Activated CD4-positive, alpha-beta T cell treated with anti-CD3 and anti-CD28 coated beads for 36 hours (primary cell): ENCODE results near the gene TMEM178A. TPM values are rescaled to one million over a fixed set of nuclear protein-coding genes. Genes with fewer than 3 reads are reported as not detected.
A peak's percentile ranks its signal among the peaks of the same experiment; 100 is the strongest.

Source experiments
- ATAC-seq: fragments of 200-7000 bp; cut with Tn5 transposase; one replicate; pipeline ENCODE4 v1.10.0; 2021; ENCODE audit warnings: mild to moderate bottlenecking, moderate library complexity
- CTCF ChIA-PET: fragments of 350-600 bp; sonication (Branson Sonifier 250); formaldehyde crosslinking; loops from one replicate; lab custom pipeline; 2021; ENCODE audit warnings: antibody characterized with exemption; lab: Charles Lee
- POLR2A ChIA-PET: fragments of 350-600 bp; sonication (Branson Sonifier 250); formaldehyde crosslinking; loops from one replicate; lab custom pipeline; 2021; ENCODE audit warnings: antibody characterized with exemption, inconsistent platforms; lab: Charles Lee
- DNase-seq: peaks from one replicate; pipeline ENCODE4 v3.0.0-alpha.2; 2020
- H3K27ac Mint-ChIP-seq: one replicate; pipeline ENCODE4 v1.8.0; 2021; ENCODE audit warnings: mixed read lengths
- H3K27me3 Mint-ChIP-seq: one replicate; pipeline ENCODE4 v1.8.0; 2021; ENCODE audit warnings: mixed read lengths
- H3K36me3 Mint-ChIP-seq: one replicate; pipeline ENCODE4 v1.8.0; 2021; ENCODE audit warnings: low read depth, mixed read lengths
- H3K4me1 Mint-ChIP-seq: one replicate; pipeline ENCODE4 v1.8.0; 2021; ENCODE audit warnings: mixed read lengths
- H3K4me3 Mint-ChIP-seq: one replicate; pipeline ENCODE4 v1.8.0; 2021; ENCODE audit warnings: mild to moderate bottlenecking, moderate library complexity, mixed read lengths
- H3K9me3 Mint-ChIP-seq: one replicate; pipeline ENCODE4 v1.8.0; 2021; ENCODE audit warnings: low read depth, mixed read lengths
- intact Hi-C, 2 experiments: fragments of 100-400 bp; cut with DNase I in 1 of 2; cut with micrococcal nuclease in 1 of 2; formaldehyde crosslinking; loops; one replicate each; pipeline versions ENCODE4 v1.14.2 to v1.15.1; 2022 to 2024; cut with DNase I, micrococcal nuclease
- total RNA-seq, 2 experiments: library from RNA; stranded (reverse); gene quantifications; one replicate each; pipeline ENCODE4 v1.2.3, GENCODE V29; 2021

TMEM178A gene
- total RNA-seq, 2 experiments from 2014 or later: 0.21 to 0.39 TPM

DNA sequence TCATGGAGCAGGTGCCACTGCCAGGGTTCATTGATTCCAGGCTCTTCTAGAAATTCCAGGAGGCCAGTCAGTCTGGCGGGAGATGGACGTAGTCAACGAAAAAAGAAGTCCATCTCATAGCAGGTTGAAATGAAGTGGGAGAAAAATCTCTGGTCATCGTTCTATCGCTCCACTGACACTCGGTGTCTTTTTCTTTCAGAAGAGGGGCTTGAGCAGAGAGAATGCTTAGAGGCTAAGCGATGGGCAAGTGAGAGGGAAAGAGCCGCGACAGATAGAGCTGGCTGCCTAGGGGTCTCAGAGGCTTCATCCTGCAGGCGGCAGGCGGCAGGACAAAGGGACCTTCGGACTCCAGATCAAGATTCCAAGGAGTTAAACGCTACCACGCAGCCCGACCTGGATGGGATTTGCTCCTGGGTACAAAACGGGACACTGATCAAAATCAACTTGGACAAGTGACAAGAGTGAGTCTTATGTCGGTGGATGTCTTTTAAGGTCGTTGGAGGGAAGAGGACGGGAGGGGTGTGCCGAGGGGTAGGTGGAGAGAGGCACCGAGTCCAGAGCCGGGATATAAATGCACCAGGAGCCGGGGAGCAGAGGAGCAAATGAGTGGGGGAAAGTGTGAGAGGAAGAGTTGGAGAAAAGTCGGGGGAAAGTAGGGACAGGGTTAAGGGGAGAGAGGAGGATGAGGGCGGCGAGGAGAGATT is 677 bp upstream of the TMEM178A start:
- no peaks in the 10 kb centered on the region for H3K36me3 Mint-ChIP-seq
- no peak overlapping the region for H3K4me3 Mint-ChIP-seq
- ATAC-seq (no peak), DNase-seq (no peak)
- peaks cover 50% of the 10 kb centered on the region for H3K27me3 Mint-ChIP-seq
- H3K4me1 Mint-ChIP-seq: peaks cover 9% of the 10 kb centered on the region
- H3K9me3 Mint-ChIP-seq: no peaks in the 10 kb centered on the region
- intact Hi-C loops: no loop called here
- POLR2A ChIA-PET: no interaction called here
- H3K27ac Mint-ChIP-seq: no peak overlapping the region
- CTCF ChIA-PET: no interaction called here

GRCh38 chr2:39666491-39667101 is 879 bp downstream of the TMEM178A start:
- Mint-ChIP-seq H3K36me3 (no peaks in the 10 kb centered on the region), H3K27me3 (peaks cover 49% of the 10 kb centered on the region), H3K9me3 (no peaks in the 10 kb centered on the region), H3K4me1 (peaks cover 9% of the 10 kb centered on the region), H3K4me3 (peak overlapping the region; percentile 67), H3K27ac (no peak overlapping the region)
- no peak for DNase-seq
- POLR2A ChIA-PET: no interaction called here
- ATAC-seq: no peak
- intact Hi-C loops: no loop called here
- CTCF ChIA-PET: interaction anchor here (1.4 kb wide), 1 partner anchor 46 kb away, joined by 4 read pairs; no protein-coding TSS in a partner anchor

DNA sequence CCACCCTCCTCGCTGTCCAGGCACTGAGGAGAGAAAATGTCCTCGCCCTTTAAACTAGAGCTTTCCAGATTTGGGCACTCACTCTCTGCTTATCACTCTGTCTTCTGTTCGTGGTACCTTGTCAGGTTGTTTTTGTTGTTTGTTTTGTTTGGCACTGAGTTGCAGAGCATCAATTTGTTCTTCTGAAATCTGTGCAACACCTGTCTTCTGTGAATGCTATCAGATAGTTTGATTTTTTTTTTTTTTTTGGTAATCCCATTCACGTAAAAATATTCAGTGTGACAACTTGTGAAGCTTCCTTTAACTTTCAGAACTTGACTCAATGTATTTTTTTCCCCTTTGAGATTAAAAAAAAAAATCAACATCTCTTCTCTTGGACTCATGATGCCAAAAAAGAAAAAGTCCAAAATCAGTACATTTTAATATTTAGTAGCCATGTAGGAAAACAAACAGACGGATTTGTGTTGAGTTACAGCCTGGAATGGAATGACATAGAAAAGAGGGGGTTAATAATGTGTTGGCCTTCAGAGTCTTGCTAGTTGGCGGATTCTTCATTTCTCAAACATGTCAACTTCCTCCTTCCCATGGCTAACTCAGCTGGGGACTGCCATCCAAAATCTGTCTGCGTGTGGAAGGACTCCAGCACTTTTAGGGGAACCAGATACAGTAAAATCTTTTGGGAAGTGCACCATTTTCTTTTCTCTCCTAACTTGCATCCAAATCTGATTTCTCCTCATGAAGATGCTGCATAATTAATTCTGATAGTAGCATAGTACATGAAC is 1.6 kb downstream of the TMEM178A start:
- no peak overlapping the region for H3K4me3 Mint-ChIP-seq
- POLR2A ChIA-PET: no interaction called here

GRCh38 chr2:39667886-39668276 is 2.2 kb downstream of the TMEM178A start:
- Mint-ChIP-seq H3K4me3 (no peak overlapping the region), H3K27me3 (peaks cover 57% of the 10 kb centered on the region), H3K4me1 (peaks cover 9% of the 10 kb centered on the region), H3K27ac (no peak overlapping the region), H3K36me3 (no peaks in the 10 kb centered on the region), H3K9me3 (no peaks in the 10 kb centered on the region)
- ATAC-seq (no peak), DNase-seq (no peak)
- POLR2A ChIA-PET: no interaction called here
- CTCF ChIA-PET: interaction anchor here (0.6 to 1.5 kb wide), 3 partner anchors 9 to 618 kb away, joined by 3 to 4 read pairs (median 3); no protein-coding TSS in a partner anchor
- intact Hi-C loops: no loop called here

More for the DNA sequence above, 1.6 kb downstream of the TMEM178A start:
- H3K9me3 Mint-ChIP-seq: no peaks in the 10 kb centered on the region
- no peak overlapping the region for H3K27ac Mint-ChIP-seq
- CTCF ChIA-PET: interaction anchor here (0.6 to 1.5 kb wide), 3 partner anchors 10 to 617 kb away, joined by 3 to 4 read pairs (median 3); no protein-coding TSS in a partner anchor
- no peaks in the 10 kb centered on the region for H3K36me3 Mint-ChIP-seq
- peaks cover 55% of the 10 kb centered on the region for H3K27me3 Mint-ChIP-seq
- H3K4me1 Mint-ChIP-seq: peaks cover 9% of the 10 kb centered on the region
- intact Hi-C loops: no loop called here
- DNase-seq (no peak), ATAC-seq (no peak)

GRCh38 chr2:39668576-39669080 is 2.9 kb downstream of the TMEM178A start:
- ATAC-seq: no peak
- H3K36me3 Mint-ChIP-seq: no peaks in the 10 kb centered on the region

GRCh38 chr2:39671604-39672003 is 5.9 kb downstream of the TMEM178A start:
- H3K4me3 Mint-ChIP-seq: no peak overlapping the region
- no peak overlapping the region for H3K27ac Mint-ChIP-seq
- H3K9me3 Mint-ChIP-seq: no peaks in the 10 kb centered on the region
- peaks cover 4% of the 10 kb centered on the region for H3K4me1 Mint-ChIP-seq
- ATAC-seq: no peak
- intact Hi-C loops: no loop called here
- H3K36me3 Mint-ChIP-seq: no peaks in the 10 kb centered on the region
- ChIA-PET CTCF (interaction anchor here (0.5 kb wide), 1 partner anchor 68 kb away, joined by 3 read pairs; no protein-coding TSS in a partner anchor), POLR2A (no interaction called here)
- H3K27me3 Mint-ChIP-seq: peaks cover 37% of the 10 kb centered on the region
- DNase-seq: no peak

More at GRCh38 chr2:39668576-39669080, 2.9 kb downstream of the TMEM178A start:
- Mint-ChIP-seq H3K27ac (no peak overlapping the region), H3K4me3 (no peak overlapping the region), H3K27me3 (peaks cover 54% of the 10 kb centered on the region), H3K9me3 (no peaks in the 10 kb centered on the region), H3K4me1 (peaks cover 9% of the 10 kb centered on the region)
- intact Hi-C loops: no loop called here
- no peak for DNase-seq
- POLR2A ChIA-PET: no interaction called here
- CTCF ChIA-PET: interaction anchor here (1.5 kb wide), 1 partner anchor 8 kb away, joined by 3 read pairs; no protein-coding TSS in a partner anchor

GRCh38 chr2:39673018-39673417 is 7.3 kb downstream of the TMEM178A start:
- no peaks in the 10 kb centered on the region for H3K4me1 Mint-ChIP-seq
- no peak for DNase-seq
- no peak for ATAC-seq
- no peak overlapping the region for H3K27ac Mint-ChIP-seq
- no peaks in the 10 kb centered on the region for H3K36me3 Mint-ChIP-seq
- CTCF ChIA-PET: interaction anchor here (0.7 to 1.1 kb wide), 2 partner anchors 29 to 459 kb away, joined by 3 read pairs; no protein-coding TSS in a partner anchor
- intact Hi-C loops: no loop called here
- no peak overlapping the region for H3K4me3 Mint-ChIP-seq
- H3K9me3 Mint-ChIP-seq: no peaks in the 10 kb centered on the region
- H3K27me3 Mint-ChIP-seq: peaks cover 32% of the 10 kb centered on the region
- POLR2A ChIA-PET: no interaction called here

- CTCF ChIA-PET: interaction anchor here (1.0 to 1.1 kb wide), 2 partner anchors 9 to 29 kb away, joined by 3 read pairs; no protein-coding TSS in a partner anchor
- Mint-ChIP-seq H3K27me3 (peaks cover 28% of the 10 kb centered on the region), H3K4me3 (no peak overlapping the region), H3K9me3 (no peaks in the 10 kb centered on the region), H3K36me3 (no peaks in the 10 kb centered on the region), H3K4me1 (no peaks in the 10 kb centered on the region), H3K27ac (no peak overlapping the region)
- DNase-seq: no peak
- POLR2A ChIA-PET: no interaction called here
- intact Hi-C loops: no loop called here
- ATAC-seq: no peak
These were observed 10.6 kb downstream of the TMEM178A start for GRCh38 chr2:39676342-39676741.

DNA sequence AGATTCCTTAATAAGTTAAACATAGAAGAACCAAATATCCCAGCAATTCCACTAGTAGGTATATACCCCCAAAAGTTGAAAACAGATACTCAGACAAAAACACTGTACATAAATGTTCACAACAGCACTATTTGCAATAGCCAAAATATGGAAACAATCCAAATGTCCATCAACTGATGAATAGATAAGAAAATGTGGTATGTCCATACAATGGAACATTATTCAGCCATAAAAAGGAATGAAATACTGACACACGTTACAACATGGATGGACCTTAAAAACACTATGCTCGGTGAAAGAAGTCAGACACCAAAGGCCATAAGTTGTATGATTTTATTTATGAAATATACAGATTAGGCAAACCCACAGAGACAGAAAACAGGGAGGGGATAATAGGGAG is 12.5 kb downstream of the TMEM178A start:
- Mint-ChIP-seq H3K27ac (no peak overlapping the region), H3K4me3 (no peak overlapping the region), H3K9me3 (no peaks in the 10 kb centered on the region), H3K27me3 (peaks cover 19% of the 10 kb centered on the region), H3K4me1 (no peaks in the 10 kb centered on the region), H3K36me3 (no peaks in the 10 kb centered on the region)
- ATAC-seq: no peak
- no peak for DNase-seq
- POLR2A ChIA-PET: no interaction called here
- intact Hi-C loops: no loop called here
- CTCF ChIA-PET: no interaction called here

- Mint-ChIP-seq H3K27me3 (peaks cover 21% of the 10 kb centered on the region), H3K4me3 (no peak overlapping the region), H3K9me3 (no peaks in the 10 kb centered on the region), H3K4me1 (no peaks in the 10 kb centered on the region), H3K27ac (no peak overlapping the region), H3K36me3 (no peaks in the 10 kb centered on the region)
- intact Hi-C loops: no loop called here
- DNase-seq: no peak
- ATAC-seq: no peak
- ChIA-PET POLR2A (no interaction called here), CTCF (no interaction called here)
These were observed 14.1 kb downstream of the TMEM178A start for GRCh38 chr2:39679805-39680204.

GRCh38 chr2:39682066-39682692 is 16.5 kb downstream of the TMEM178A start:
- POLR2A ChIA-PET: no interaction called here
- H3K27me3 Mint-ChIP-seq: peaks cover 26% of the 10 kb centered on the region
- H3K4me3 Mint-ChIP-seq: no peak overlapping the region
- CTCF ChIA-PET: interaction anchor here (1.1 kb wide), 1 partner anchor 12 kb away, joined by 4 read pairs; no protein-coding TSS in a partner anchor
- H3K27ac Mint-ChIP-seq: no peak overlapping the region
- intact Hi-C loops: no loop called here
- DNase-seq (no peak), ATAC-seq (no peak)
- H3K36me3 Mint-ChIP-seq: no peaks in the 10 kb centered on the region
- no peaks in the 10 kb centered on the region for H3K9me3 Mint-ChIP-seq
- no peaks in the 10 kb centered on the region for H3K4me1 Mint-ChIP-seq
